ENCODE data around the gene DDTL. TPM values are rescaled to one million over a fixed set of nuclear protein-coding genes. Genes with fewer than 3 reads are reported as not detected.

DDTL gene
- polyA plus RNA-seq, 1 of the 3 experiments (the other 2 are of a cell fraction): 1.6 TPM

- H3K27ac ChIP-seq (ENCODE audit: low read depth in 2 of 2, low read length in 1 of 2): no peak overlapping the region
- no peaks in the 10 kb centered on the region for H3K9me2 ChIP-seq
- ChIA-PET POLR2A (no interaction called here), CTCF (interaction anchor here (1.3 kb wide), 1 partner anchor 32 kb away, joined by 3 read pairs; no protein-coding TSS in a partner anchor)
- H3K9me3 ChIP-seq: no peaks in the 10 kb centered on the region; the same call in 1 of the 2 replicates
- H2AFZ ChIP-seq (ENCODE audit: low read depth): no peak overlapping the region
- no peak for DNase-seq
- no peaks in the 10 kb centered on the region for H3K27me3 ChIP-seq (ENCODE audit: insufficient read depth)
- H3F3A ChIP-seq (replicated peaks; ENCODE audit: insufficient read depth): no peaks in the 10 kb centered on the region
- H3K4me3 ChIP-seq (ENCODE audit: low read depth in 2 of 2, low read length in 1 of 2): no peak overlapping the region
- no peaks in the 10 kb centered on the region for H3K79me2 ChIP-seq (ENCODE audit: insufficient read depth)
- peaks cover 3 to 30% of the 10 kb centered on the region in 2 experiments for H3K36me3 ChIP-seq (replicated peaks in 1 of 2; ENCODE audit: control insufficient read depth in 1 of 2, insufficient read depth in 2 of 2, low read length in 1 of 2)
- no peaks in the 10 kb centered on the region for H3K4me1 ChIP-seq (ENCODE audit: control insufficient read depth in 1 of 2, insufficient read depth in 2 of 2, low read depth in 1 of 2, low read length in 1 of 2)
- TF ChIP-seq FOXJ3 (CRISPR knock-in tag; IDR thresholded peaks at IDR 0.05) (no peak), MXI1 (IDR thresholded peaks at IDR 0.05; ENCODE audit: low read depth, low read length) (no peak), GATA2 (CRISPR knock-in tag; IDR thresholded peaks at IDR 0.05) (no peak), YY1 (IDR thresholded peaks at IDR 0.05; ENCODE audit: low read depth) (no peak), GABPA (IDR thresholded peaks at IDR 0.05; ENCODE audit: low read depth) (no peak), JUND (IDR thresholded peaks at IDR 0.05) (no peak), RCOR1 (IDR thresholded peaks at IDR 0.05; ENCODE audit: low read length) (no peak), REST (IDR thresholded peaks at IDR 0.05; ENCODE audit: low read depth, low read length) (no peak), SMC3 (IDR thresholded peaks at IDR 0.05; ENCODE audit: low read depth, low read length) (no peak), NRF1 (IDR thresholded peaks at IDR 0.05; ENCODE audit: low read depth, low read length) (no peak), ELF1 (IDR thresholded peaks at IDR 0.05) (no peak), TAF1 (IDR thresholded peaks at IDR 0.05; ENCODE audit: borderline replicate concordance, low read depth, low read length) (no peak), TCF12 (IDR thresholded peaks at IDR 0.05) (no peak), NFIC (IDR thresholded peaks at IDR 0.05; ENCODE audit: borderline replicate concordance) (no peak)
- TF ChIP-seq, protein P1, sequence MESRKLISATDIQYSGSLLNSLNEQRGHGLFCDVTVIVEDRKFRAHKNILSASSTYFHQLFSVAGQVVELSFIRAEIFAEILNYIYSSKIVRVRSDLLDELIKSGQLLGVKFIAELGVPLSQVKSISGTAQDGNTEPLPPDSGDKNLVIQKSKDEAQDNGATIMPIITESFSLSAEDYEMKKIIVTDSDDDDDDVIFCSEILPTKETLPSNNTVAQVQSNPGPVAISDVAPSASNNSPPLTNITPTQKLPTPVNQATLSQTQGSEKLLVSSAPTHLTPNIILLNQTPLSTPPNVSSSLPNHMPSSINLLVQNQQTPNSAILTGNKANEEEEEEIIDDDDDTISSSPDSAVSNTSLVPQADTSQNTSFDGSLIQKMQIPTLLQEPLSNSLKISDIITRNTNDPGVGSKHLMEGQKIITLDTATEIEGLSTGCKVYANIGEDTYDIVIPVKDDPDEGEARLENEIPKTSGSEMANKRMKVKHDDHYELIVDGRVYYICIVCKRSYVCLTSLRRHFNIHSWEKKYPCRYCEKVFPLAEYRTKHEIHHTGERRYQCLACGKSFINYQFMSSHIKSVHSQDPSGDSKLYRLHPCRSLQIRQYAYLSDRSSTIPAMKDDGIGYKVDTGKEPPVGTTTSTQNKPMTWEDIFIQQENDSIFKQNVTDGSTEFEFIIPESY (IDR thresholded peaks at IDR 0.05; ENCODE audit: borderline replicate concordance, low read depth): no peak
- 75% methylated on average over 5 of the region's 6 CpGs for WGBS (ENCODE audit: low lambda C conversion rate)
- no peak overlapping the region for H3K4me2 ChIP-seq
- H4K20me1 ChIP-seq (ENCODE audit: insufficient read depth): no peaks in the 10 kb centered on the region
- H3K9ac ChIP-seq: no peak overlapping the region
Measured at GRCh38 chr22:23925020-23925606, 41.6 kb upstream of the DDTL start.

All from SK-N-SH (cell line).